HEK293 (cell line): ENCODE data around the gene MDM2.

Experiments
- CTCF ChIA-PET: fragments of 350-600 bp; formaldehyde crosslinking; extraction: SDS; loops from one replicate; lab custom pipeline; 2021; ENCODE audit warnings: antibody characterized with exemption; lab: Yijun Ruan, JAX
- POLR2A ChIA-PET: fragments of 300-600 bp; formaldehyde crosslinking; extraction: SDS; loops from one replicate; lab custom pipeline; 2020; ENCODE audit warnings: antibody characterized with exemption, inconsistent platforms; lab: Yijun Ruan, JAX
- H3K27ac ChIP-seq: fragments of 200-500 bp; sonication (Bioruptor generic); 2 replicates; pipeline ENCODE4 v1.5.1; 2014; ENCODE audit warnings: low read depth, low read length, control low read depth, inconsistent platforms; ENCODE audit errors: extremely low read depth
- H3K36me3 ChIP-seq, 2 experiments: fragments of 200-500 bp in 1 of 2; sonication (Bioruptor generic) in 1 of 2; 1 replicate in 1 of 2; 2 replicates in 1 of 2; pipeline ENCODE4 v1.5.1; 2014 to 2017; ENCODE audit warnings: inconsistent platforms in 2 of 2, low read length in 2 of 2; ENCODE audit not compliant: control insufficient read depth in 2 of 2, insufficient read depth in 1 of 2
- H3K4me1 ChIP-seq: fragments of 200-500 bp; sonication (Bioruptor generic); 2 replicates; pipeline ENCODE4 v1.5.1; 2014; ENCODE audit warnings: mild to moderate bottlenecking, low read length, inconsistent platforms; ENCODE audit not compliant: control insufficient read depth, insufficient read depth
- H3K4me3 ChIP-seq: 2 replicates; pipeline ENCODE4 v1.5.1; 2011; ENCODE audit warnings: low read depth, mild to moderate bottlenecking, control low read depth, low read length, moderate library complexity
- H3K9me3 ChIP-seq: fragments of 200-500 bp; sonication (Bioruptor generic); 2 replicates; pipeline ENCODE4 v1.5.1; 2014; ENCODE audit warnings: low read depth, low read length, inconsistent platforms; ENCODE audit not compliant: control insufficient read depth, insufficient read depth
- FEZF1 ChIP-seq: fragments of 450-650 bp; formaldehyde crosslinking; IDR thresholded peaks from 2 replicates; pipeline ENCODE4 v1.5.1; 2016; ENCODE audit warnings: missing biosample characterization, missing genetic modification characterization
- KLF16 ChIP-seq: fragments of 450-650 bp; formaldehyde crosslinking; IDR thresholded peaks from 2 replicates; pipeline ENCODE4 v1.5.1; 2017; ENCODE audit warnings: missing biosample characterization, missing genetic modification characterization
- KLF7 ChIP-seq: fragments of 450-650 bp; formaldehyde crosslinking; IDR thresholded peaks from 2 replicates; pipeline ENCODE4 v1.5.1; 2016; ENCODE audit warnings: missing biosample characterization, missing genetic modification characterization, borderline replicate concordance
- MZF1 ChIP-seq: fragments of 450-650 bp; formaldehyde crosslinking; IDR thresholded peaks from 2 replicates; pipeline ENCODE4 v1.5.1; 2017; ENCODE audit warnings: missing biosample characterization, missing genetic modification characterization, borderline replicate concordance
- OVOL3 ChIP-seq: fragments of 450-650 bp; formaldehyde crosslinking; IDR thresholded peaks from 2 replicates; pipeline ENCODE4 v1.5.1; 2016; ENCODE audit warnings: missing biosample characterization, missing genetic modification characterization
- SETDB1 ChIP-seq: IDR thresholded peaks from one replicate; pipeline ENCODE4 v1.6.1; 2017; ENCODE audit warnings: mild to moderate bottlenecking, low read length, moderate library complexity, mixed read lengths; ENCODE audit not compliant: insufficient read length
- TCF7L2 ChIP-seq: IDR thresholded peaks from 2 replicates; pipeline ENCODE4 v1.6.1; 2011; ENCODE audit warnings: low read depth, mild to moderate bottlenecking, inconsistent platforms, low read length, moderate library complexity, borderline replicate concordance
- WT1 ChIP-seq: fragments of 450-650 bp; formaldehyde crosslinking; IDR thresholded peaks from 2 replicates; pipeline ENCODE4 v1.5.1; 2016; ENCODE audit warnings: missing biosample characterization, missing genetic modification characterization
- ZBTB1 ChIP-seq: fragments of 450-650 bp; formaldehyde crosslinking; IDR thresholded peaks from 2 replicates; pipeline ENCODE4 v1.5.1; 2016; ENCODE audit warnings: missing biosample characterization, missing genetic modification characterization
- ZBTB20 ChIP-seq: fragments of 450-650 bp; formaldehyde crosslinking; IDR thresholded peaks from 2 replicates; pipeline ENCODE4 v1.5.1; 2016; ENCODE audit warnings: missing biosample characterization, missing genetic modification characterization
- ZFP3 ChIP-seq: fragments of 450-650 bp; formaldehyde crosslinking; IDR thresholded peaks from 2 replicates; pipeline ENCODE4 v1.5.1; 2016; ENCODE audit warnings: low read depth, missing biosample characterization, missing genetic modification characterization
- ZFP69B ChIP-seq: fragments of 450-650 bp; formaldehyde crosslinking; IDR thresholded peaks from 2 replicates; pipeline ENCODE4 v1.5.1; 2016; ENCODE audit warnings: missing biosample characterization, missing genetic modification characterization
- ZNF19 ChIP-seq: fragments of 450-650 bp; formaldehyde crosslinking; IDR thresholded peaks from 2 replicates; pipeline ENCODE4; 2016; ENCODE audit warnings: missing biosample characterization, missing genetic modification characterization, low read depth
- ZNF302 ChIP-seq: fragments of 450-650 bp; formaldehyde crosslinking; IDR thresholded peaks from 2 replicates; pipeline ENCODE4 v1.5.1; 2016; ENCODE audit warnings: missing biosample characterization, missing genetic modification characterization, low read depth
- ZNF404 ChIP-seq: fragments of 450-650 bp; formaldehyde crosslinking; IDR thresholded peaks from 2 replicates; pipeline ENCODE4 v1.5.1; 2017; ENCODE audit warnings: missing biosample characterization, missing genetic modification characterization
- ZNF473 ChIP-seq: fragments of 450-650 bp; formaldehyde crosslinking; IDR thresholded peaks from 2 replicates; pipeline ENCODE4 v1.5.1; 2017; ENCODE audit warnings: missing biosample characterization, missing genetic modification characterization
- ZNF514 ChIP-seq: fragments of 450-650 bp; formaldehyde crosslinking; IDR thresholded peaks from 2 replicates; pipeline ENCODE4 v1.5.1; 2016; ENCODE audit warnings: missing biosample characterization, missing genetic modification characterization
- ZNF529 ChIP-seq: fragments of 450-650 bp; formaldehyde crosslinking; IDR thresholded peaks from 2 replicates; pipeline ENCODE4 v1.5.1; 2017; ENCODE audit warnings: missing genetic modification characterization, missing biosample characterization; ENCODE audit not compliant: insufficient replicate concordance
- ZNF561 ChIP-seq: fragments of 450-650 bp; IDR thresholded peaks from 2 replicates; pipeline ENCODE4 v1.5.1; 2018; ENCODE audit warnings: missing biosample characterization, missing genetic modification characterization, borderline replicate concordance
- ZNF677 ChIP-seq: fragments of 450-650 bp; IDR thresholded peaks from 2 replicates; pipeline ENCODE4 v1.5.0; 2018; ENCODE audit warnings: missing biosample characterization, mild to moderate bottlenecking, missing genetic modification characterization, moderate library complexity
- TF ChIP-seq, protein P1 (sequence below): fragments of 450-650 bp; formaldehyde crosslinking; IDR thresholded peaks from 2 replicates; pipeline ENCODE4 v1.5.1; 2016; ENCODE audit warnings: missing biosample characterization, missing genetic modification characterization, borderline replicate concordance
- TF ChIP-seq, protein P2 (sequence below): fragments of 450-650 bp; formaldehyde crosslinking; IDR thresholded peaks from 2 replicates; pipeline ENCODE4 v1.5.1; 2016; ENCODE audit warnings: missing biosample characterization, missing genetic modification characterization
- TF ChIP-seq, protein P3 (sequence below): fragments of 450-650 bp; formaldehyde crosslinking; IDR thresholded peaks from 2 replicates; pipeline ENCODE4 v1.5.1; 2016; ENCODE audit warnings: missing biosample characterization, missing genetic modification characterization
- TF ChIP-seq, protein P4 (sequence below): fragments of 450-650 bp; formaldehyde crosslinking; IDR thresholded peaks from 2 replicates; pipeline ENCODE4 v1.5.1; 2016; ENCODE audit warnings: missing biosample characterization, missing genetic modification characterization
- TF ChIP-seq, protein P5 (sequence below): fragments of 450-650 bp; formaldehyde crosslinking; IDR thresholded peaks from 2 replicates; pipeline ENCODE4 v1.5.1; 2016; ENCODE audit warnings: missing biosample characterization, missing genetic modification characterization, borderline replicate concordance

The MDM2 gene

DNA sequence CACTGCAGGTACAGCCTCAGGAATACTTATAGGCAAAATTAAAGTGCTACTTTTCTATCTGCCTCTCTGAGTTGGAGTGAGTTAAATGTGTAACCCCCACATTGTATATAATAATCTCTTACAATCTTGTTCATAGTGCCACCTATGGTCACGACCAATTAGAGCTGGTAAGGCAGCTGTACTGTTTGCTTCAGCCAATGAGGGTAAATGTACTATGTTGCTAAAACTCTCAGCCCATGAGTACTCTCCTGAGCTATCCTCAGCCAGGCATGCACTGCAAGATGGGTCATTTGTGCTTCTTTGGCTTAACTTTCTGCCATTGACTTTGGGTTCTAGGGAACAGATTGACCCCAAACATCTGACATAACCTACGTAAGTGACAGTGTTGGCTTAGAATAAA lies 15.0 kb upstream of the MDM2 start (continued):
- TF ChIP-seq ZBTB20 (tag by site-specific recombination) (no peak), KLF7 (tag by site-specific recombination) (no peak), MZF1 (tag by site-specific recombination) (no peak), TCF7L2 (no peak), ZNF302 (no peak), ZNF404 (tag by site-specific recombination) (no peak), SETDB1 (no peak), ZNF561 (no peak), ZFP69B (tag by site-specific recombination) (no peak), ZNF677 (tag by site-specific recombination) (no peak), ZNF529 (tag by site-specific recombination) (no peak)
- TF ChIP-seq, protein P1, sequence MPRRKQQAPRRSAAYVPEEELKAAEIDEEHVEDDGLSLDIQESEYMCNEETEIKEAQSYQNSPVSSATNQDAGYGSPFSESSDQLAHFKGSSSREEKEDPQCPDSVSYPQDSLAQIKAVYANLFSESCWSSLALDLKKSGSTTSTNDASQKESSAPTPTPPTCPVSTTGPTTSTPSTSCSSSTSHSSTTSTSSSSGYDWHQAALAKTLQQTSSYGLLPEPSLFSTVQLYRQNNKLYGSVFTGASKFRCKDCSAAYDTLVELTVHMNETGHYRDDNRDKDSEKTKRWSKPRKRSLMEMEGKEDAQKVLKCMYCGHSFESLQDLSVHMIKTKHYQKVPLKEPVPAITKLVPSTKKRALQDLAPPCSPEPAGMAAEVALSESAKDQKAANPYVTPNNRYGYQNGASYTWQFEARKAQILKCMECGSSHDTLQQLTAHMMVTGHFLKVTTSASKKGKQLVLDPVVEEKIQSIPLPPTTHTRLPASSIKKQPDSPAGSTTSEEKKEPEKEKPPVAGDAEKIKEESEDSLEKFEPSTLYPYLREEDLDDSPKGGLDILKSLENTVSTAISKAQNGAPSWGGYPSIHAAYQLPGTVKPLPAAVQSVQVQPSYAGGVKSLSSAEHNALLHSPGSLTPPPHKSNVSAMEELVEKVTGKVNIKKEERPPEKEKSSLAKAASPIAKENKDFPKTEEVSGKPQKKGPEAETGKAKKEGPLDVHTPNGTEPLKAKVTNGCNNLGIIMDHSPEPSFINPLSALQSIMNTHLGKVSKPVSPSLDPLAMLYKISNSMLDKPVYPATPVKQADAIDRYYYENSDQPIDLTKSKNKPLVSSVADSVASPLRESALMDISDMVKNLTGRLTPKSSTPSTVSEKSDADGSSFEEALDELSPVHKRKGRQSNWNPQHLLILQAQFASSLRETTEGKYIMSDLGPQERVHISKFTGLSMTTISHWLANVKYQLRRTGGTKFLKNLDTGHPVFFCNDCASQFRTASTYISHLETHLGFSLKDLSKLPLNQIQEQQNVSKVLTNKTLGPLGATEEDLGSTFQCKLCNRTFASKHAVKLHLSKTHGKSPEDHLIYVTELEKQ = no peak

DNA sequence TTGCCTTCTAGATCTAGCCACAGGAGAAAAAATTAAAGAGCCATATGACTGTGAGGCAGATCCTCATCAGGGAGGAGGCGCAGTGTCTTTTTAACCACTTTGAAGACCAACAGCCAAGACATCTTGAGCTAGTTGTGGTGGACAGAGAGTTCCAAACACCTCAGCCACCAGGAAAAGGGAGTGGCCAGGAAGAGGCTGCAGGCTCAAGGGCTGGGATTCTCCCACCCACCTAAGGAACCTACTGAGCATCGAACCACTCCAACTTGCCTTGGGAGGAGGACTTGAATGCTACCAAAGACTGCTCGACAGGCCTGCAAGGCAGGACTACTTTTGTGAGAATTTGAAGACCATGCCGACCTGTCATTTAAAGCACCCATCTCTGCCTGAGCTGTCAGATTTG lies 14.5 kb upstream of the MDM2 start:
- H3K9me3 ChIP-seq = no peaks in the 10 kb centered on the region
- no peak overlapping the region for H3K4me3 ChIP-seq
- ChIA-PET CTCF (interaction anchor here (0.7 kb wide), 1 partner anchor 142 kb away, joined by 3 read pairs; no protein-coding TSS in a partner anchor), POLR2A (interaction anchor here (1.4 kb wide), 1 partner anchor 51 kb away, joined by 3 read pairs; no protein-coding TSS in a partner anchor)
- H3K4me1 ChIP-seq = no peaks in the 10 kb centered on the region
- H3K27ac ChIP-seq = no peak overlapping the region
- no peaks in the 10 kb centered on the region for H3K36me3 ChIP-seq
- TF ChIP-seq ZNF473 (tag by site-specific recombination) (no peak), ZNF514 (tag by site-specific recombination) (no peak), KLF16 (tag by site-specific recombination) (no peak), WT1 (tag by site-specific recombination) (no peak), FEZF1 (no peak), ZNF19 (tag by site-specific recombination) (no peak), OVOL3 (tag by site-specific recombination) (no peak), ZFP3 (tag by site-specific recombination) (no peak), ZBTB1 (tag by site-specific recombination) (no peak), ZNF677 (tag by site-specific recombination) (no peak), ZNF529 (tag by site-specific recombination) (no peak)
- TF ChIP-seq, protein P2, sequence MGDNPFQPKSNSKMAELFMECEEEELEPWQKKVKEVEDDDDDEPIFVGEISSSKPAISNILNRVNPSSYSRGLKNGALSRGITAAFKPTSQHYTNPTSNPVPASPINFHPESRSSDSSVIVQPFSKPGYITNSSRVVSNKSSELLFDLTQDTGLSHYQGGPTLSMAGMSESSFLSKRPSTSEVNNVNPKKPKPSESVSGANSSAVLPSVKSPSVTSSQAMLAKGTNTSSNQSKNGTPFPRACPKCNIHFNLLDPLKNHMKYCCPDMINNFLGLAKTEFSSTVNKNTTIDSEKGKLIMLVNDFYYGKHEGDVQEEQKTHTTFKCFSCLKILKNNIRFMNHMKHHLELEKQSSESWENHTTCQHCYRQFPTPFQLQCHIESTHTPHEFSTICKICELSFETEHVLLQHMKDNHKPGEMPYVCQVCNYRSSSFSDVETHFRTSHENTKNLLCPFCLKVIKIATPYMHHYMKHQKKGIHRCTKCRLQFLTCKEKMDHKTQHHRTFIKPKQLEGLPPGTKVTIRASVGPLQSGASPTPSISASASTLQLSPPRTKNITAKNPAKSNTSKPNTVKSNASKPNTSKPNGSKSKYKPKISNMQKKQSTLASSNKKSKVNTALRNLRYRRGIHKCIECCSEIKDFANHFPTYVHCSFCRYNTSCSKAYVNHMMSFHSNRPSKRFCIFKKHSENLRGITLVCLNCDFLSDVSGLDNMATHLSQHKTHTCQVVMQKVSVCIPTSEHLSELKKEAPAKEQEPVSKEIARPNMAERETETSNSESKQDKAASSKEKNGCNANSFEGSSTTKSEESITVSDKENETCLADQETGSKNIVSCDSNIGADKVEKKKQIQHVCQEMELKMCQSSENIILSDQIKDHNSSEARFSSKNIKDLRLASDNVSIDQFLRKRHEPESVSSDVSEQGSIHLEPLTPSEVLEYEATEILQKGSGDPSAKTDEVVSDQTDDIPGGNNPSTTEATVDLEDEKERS (tag by site-specific recombination) = no peak
- TF ChIP-seq, protein P3, sequence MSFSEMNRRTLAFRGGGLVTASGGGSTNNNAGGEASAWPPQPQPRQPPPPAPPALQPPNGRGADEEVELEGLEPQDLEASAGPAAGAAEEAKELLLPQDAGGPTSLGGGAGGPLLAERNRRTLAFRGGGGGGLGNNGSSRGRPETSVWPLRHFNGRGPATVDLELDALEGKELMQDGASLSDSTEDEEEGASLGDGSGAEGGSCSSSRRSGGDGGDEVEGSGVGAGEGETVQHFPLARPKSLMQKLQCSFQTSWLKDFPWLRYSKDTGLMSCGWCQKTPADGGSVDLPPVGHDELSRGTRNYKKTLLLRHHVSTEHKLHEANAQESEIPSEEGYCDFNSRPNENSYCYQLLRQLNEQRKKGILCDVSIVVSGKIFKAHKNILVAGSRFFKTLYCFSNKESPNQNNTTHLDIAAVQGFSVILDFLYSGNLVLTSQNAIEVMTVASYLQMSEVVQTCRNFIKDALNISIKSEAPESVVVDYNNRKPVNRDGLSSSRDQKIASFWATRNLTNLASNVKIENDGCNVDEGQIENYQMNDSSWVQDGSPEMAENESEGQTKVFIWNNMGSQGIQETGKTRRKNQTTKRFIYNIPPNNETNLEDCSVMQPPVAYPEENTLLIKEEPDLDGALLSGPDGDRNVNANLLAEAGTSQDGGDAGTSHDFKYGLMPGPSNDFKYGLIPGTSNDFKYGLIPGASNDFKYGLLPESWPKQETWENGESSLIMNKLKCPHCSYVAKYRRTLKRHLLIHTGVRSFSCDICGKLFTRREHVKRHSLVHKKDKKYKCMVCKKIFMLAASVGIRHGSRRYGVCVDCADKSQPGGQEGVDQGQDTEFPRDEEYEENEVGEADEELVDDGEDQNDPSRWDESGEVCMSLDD (tag by site-specific recombination) = no peak
- TF ChIP-seq, protein P4, sequence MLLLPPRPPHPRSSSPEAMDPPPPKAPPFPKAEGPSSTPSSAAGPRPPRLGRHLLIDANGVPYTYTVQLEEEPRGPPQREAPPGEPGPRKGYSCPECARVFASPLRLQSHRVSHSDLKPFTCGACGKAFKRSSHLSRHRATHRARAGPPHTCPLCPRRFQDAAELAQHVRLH (tag by site-specific recombination) = no peak
- TF ChIP-seq, protein P5, sequence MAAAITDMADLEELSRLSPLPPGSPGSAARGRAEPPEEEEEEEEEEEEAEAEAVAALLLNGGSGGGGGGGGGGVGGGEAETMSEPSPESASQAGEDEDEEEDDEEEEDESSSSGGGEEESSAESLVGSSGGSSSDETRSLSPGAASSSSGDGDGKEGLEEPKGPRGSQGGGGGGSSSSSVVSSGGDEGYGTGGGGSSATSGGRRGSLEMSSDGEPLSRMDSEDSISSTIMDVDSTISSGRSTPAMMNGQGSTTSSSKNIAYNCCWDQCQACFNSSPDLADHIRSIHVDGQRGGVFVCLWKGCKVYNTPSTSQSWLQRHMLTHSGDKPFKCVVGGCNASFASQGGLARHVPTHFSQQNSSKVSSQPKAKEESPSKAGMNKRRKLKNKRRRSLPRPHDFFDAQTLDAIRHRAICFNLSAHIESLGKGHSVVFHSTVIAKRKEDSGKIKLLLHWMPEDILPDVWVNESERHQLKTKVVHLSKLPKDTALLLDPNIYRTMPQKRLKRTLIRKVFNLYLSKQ = no peak
- TF ChIP-seq, all 188 proteins: peak for 0
